Small intestine (tissue), 7 donors: ENCODE data around the gene SDK2. TPM values are rescaled to one million over a fixed set of nuclear protein-coding genes. Genes with fewer than 3 reads are reported as not detected.
A peak's percentile ranks its signal among the peaks of the same experiment; 100 is the strongest.
"Not testable (repeated sequence)": the region's sequence is repeated elsewhere in the genome, so short reads cannot be mapped to it uniquely, and the experiment has no call there.

ENCODE experiments used
- DNase-seq, 2 donors: peaks; one replicate each; pipeline versions ENCODE4 v3.0.0 to v3.0.0-alpha.2; 2013
- FAIRE-seq: peaks from 2 replicates; lab custom pipeline; 2012; peaks lifted over from hg19 to GRCh38; lab: Jason Lieb, UNC
- H3K27ac ChIP-seq, 3 donors: one replicate each; pipeline ENCODE4 v1.5.1; 2013; ENCODE audit warnings: low read length in 2 of 3, mild to moderate bottlenecking in 2 of 3, control low read depth in 1 of 3, inconsistent platforms in 1 of 3, low read depth in 1 of 3, moderate library complexity in 1 of 3
- H3K27me3 ChIP-seq, 3 donors: one replicate each; pipeline ENCODE4 v1.6.1; 2013; ENCODE audit warnings: low read length in 3 of 3, inconsistent platforms in 1 of 3; ENCODE audit not compliant: control insufficient read depth in 3 of 3, insufficient read depth in 3 of 3
- H3K36me3 ChIP-seq, 3 donors: one replicate each; pipeline ENCODE4 v1.6.1; 2013; ENCODE audit warnings: low read length in 3 of 3, inconsistent platforms in 1 of 3, low read depth in 1 of 3, mild to moderate bottlenecking in 1 of 3, moderate library complexity in 1 of 3; ENCODE audit not compliant: control insufficient read depth in 3 of 3, insufficient read depth in 2 of 3
- H3K4me1 ChIP-seq, 3 donors: one replicate each; pipeline ENCODE4 v1.6.1; 2013; ENCODE audit warnings: low read length in 2 of 3, inconsistent platforms in 1 of 3, low read depth in 1 of 3, mild to moderate bottlenecking in 1 of 3, moderate library complexity in 1 of 3; ENCODE audit not compliant: control insufficient read depth in 3 of 3, insufficient read depth in 2 of 3
- H3K4me3 ChIP-seq, 3 donors: one replicate each; pipeline ENCODE4 v1.5.1; 2013; ENCODE audit warnings: low read length in 3 of 3, control low read depth in 1 of 3, inconsistent platforms in 1 of 3, low read depth in 1 of 3, mild to moderate bottlenecking in 1 of 3, moderate library complexity in 1 of 3
- H3K9me3 ChIP-seq, 2 donors: one replicate each; pipeline ENCODE4 v1.6.1; 2013; ENCODE audit warnings: low read depth in 1 of 2, low read length in 1 of 2; ENCODE audit not compliant: control insufficient read depth in 2 of 2, insufficient read depth in 1 of 2
- WGBS, 3 donors: extraction: QIAGEN DNeasy Blood & Tissue Kit; methylation state at CpG; one replicate each; pipeline ENCODE4 v1.1.7; 2013; 5-methylcytosine and 5-hydroxymethylcytosine counted together
- polyA plus RNA-seq, 4 donors: library from polyadenylated mRNA; stranded (reverse) in 3 of 4; unstranded in 1 of 4; fragments of 200-250 nt in 3 of 4; fragments of 120-200 nt in 1 of 4; gene quantifications; one replicate each; pipeline versions ENCODE4 v1.2.1 to v1.2.3, GENCODE V29; 2013
- donor health status: healthy with polysubstance abuse.
- donor health status: control.
- donor health status: control.
- donor health status: Bipolar disorder and iron deficiency.
- donor health status: healthy.

The SDK2 gene
- polyA plus RNA-seq, 4 donors = under 0.01 to 1.1 (median 0.10) TPM

DNA sequence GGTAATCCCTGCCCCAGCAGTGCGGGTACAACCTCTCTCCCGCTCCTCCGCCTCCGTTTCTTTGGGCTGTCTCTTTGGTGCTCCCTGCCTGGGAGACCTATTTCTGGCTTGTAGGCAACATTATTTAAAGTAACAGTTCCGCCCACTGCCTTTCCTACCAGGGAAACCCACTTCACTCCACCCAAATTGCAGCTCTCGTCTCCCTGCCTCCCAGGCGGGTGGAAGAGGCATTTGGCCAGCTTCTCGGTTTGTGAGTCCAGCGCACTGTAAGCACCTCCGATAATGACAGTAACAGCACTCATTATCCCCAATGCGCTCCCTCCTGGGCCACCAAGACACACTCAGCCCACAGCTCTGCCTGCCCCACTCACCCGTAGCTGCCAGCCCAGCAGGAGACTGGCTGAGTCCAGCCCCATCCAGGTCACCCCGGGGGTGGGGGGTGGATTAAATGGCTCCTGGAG, 167.3 kb downstream of the SDK2 start:
- no peak overlapping the region for H3K4me3 ChIP-seq
- H3K27me3 ChIP-seq = peaks cover 0 to 10% (median 0%) of the 10 kb centered on the region in 3 donors
- H3K36me3 ChIP-seq = no peaks in the 10 kb centered on the region
- peaks cover 0 to 4% (median 0%) of the 10 kb centered on the region in 3 donors for H3K4me1 ChIP-seq
- H3K27ac ChIP-seq = no peak overlapping the region
- no peak for FAIRE-seq
- no peak for DNase-seq
- no peaks in the 10 kb centered on the region for H3K9me3 ChIP-seq
- WGBS, 3 donors = 64 to 71% (median 70%) methylated on average over 13 of the region's 13 CpGs

- peak; percentile 94 to 97 for DNase-seq
Measured at GRCh38 chr17:73474370-73474988, 169.8 kb downstream of the SDK2 start.

DNA sequence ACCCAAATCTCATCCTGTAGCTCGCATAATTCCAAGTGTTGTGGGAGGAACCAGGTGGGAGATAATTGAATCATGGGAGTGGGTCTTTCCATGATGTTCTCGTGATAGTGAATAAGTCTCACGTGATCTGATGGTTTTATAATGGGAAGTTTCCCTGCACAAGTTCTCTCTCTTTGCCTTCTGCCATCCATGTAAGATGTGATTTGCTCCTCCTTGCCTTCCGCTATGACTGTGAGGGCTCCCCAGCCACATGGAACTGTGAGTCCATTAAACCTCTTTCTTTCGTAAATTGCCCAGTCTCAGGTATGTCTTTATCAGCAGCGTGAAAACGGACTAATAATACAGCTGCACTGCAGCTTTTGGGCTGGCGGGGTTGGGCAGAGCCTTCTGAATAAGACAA, 171.5 kb downstream of the SDK2 start:
- H3K9me3 ChIP-seq, FAIRE-seq, H3K4me3 ChIP-seq, H3K36me3 ChIP-seq, H3K27me3 ChIP-seq, DNase-seq, H3K27ac ChIP-seq, H3K4me1 ChIP-seq: not testable (repeated sequence)
- 81 to 83% (median 81%) methylated on average over 8 of the region's 8 CpGs for WGBS, 3 donors

More at GRCh38 chr17:73474370-73474988, 169.8 kb downstream of the SDK2 start:
- Histone ChIP-seq H3K27ac (peak overlapping the region in 1 of 3 donors; percentile 15), H3K27me3 (peaks cover 0 to 10% (median 0%) of the 10 kb centered on the region in 3 donors), H3K4me3 (no peak overlapping the region), H3K4me1 (peaks cover 0 to 4% (median 0%) of the 10 kb centered on the region in 3 donors), H3K9me3 (no peaks in the 10 kb centered on the region), H3K36me3 (no peaks in the 10 kb centered on the region)
- WGBS, 3 donors = 14 to 40% (median 23%) methylated on average over 12 of the region's 12 CpGs
- FAIRE-seq = no peak

GRCh38 chr17:73471924-73472323, 172.3 kb downstream of the SDK2 start:
- Histone ChIP-seq H3K27ac (no peak overlapping the region), H3K4me1 (peaks cover 0 to 4% (median 0%) of the 10 kb centered on the region in 3 donors), H3K4me3 (no peak overlapping the region), H3K9me3 (no peaks in the 10 kb centered on the region), H3K36me3 (no peaks in the 10 kb centered on the region), H3K27me3 (peaks cover 0 to 6% (median 0%) of the 10 kb centered on the region in 3 donors)
- FAIRE-seq (no peak), DNase-seq (no peak)
- 87 to 93% (median 90%) methylated on average over 12 of the region's 12 CpGs for WGBS, 3 donors

- Histone ChIP-seq H3K9me3 (no peaks in the 10 kb centered on the region), H3K4me1 (peaks cover 0 to 4% (median 0%) of the 10 kb centered on the region in 3 donors)
- FAIRE-seq = no peak
Measured at GRCh38 chr17:73470316-73470826, 173.9 kb downstream of the SDK2 start.

DNA sequence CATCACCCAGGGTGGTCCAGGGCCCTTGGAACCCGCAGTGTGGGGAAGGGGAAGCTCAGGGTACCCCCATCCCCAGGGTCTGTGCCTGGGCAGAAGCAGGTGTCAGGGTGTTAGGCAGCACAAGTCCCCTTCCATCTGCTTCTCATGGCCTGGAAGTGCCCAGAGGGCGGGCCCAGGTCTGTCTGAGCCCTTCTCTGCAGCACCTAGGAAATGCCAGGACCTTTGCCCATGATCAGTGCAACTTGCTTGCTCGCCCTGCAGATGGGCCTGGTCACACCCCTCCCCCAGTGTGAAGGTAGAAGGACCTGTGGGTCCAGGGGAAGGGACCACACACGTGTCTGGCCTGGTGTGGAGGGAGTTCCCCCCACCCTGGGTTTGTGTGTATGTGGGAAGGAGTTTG, 174.9 kb downstream of the SDK2 start:
- Histone ChIP-seq H3K4me3 (no peak overlapping the region), H3K36me3 (no peaks in the 10 kb centered on the region), H3K27ac (no peak overlapping the region), H3K4me1 (peaks cover 0 to 4% (median 0%) of the 10 kb centered on the region in 3 donors), H3K9me3 (no peaks in the 10 kb centered on the region), H3K27me3 (no peaks in the 10 kb centered on the region)
- WGBS, 3 donors = 35 to 70% (median 36%) methylated on average over 4 of the region's 4 CpGs
- FAIRE-seq (no peak), DNase-seq (peak in 1 of 2 donors; percentile 56)

More at GRCh38 chr17:73470316-73470826, 173.9 kb downstream of the SDK2 start:
- Histone ChIP-seq H3K4me3 (no peak overlapping the region), H3K36me3 (no peaks in the 10 kb centered on the region), H3K27ac (no peak overlapping the region), H3K27me3 (no peaks in the 10 kb centered on the region)
- 75 to 84% (median 84%) methylated on average over 7 of the region's 7 CpGs for WGBS, 3 donors
- no peak for DNase-seq

- Histone ChIP-seq H3K27me3 (no peaks in the 10 kb centered on the region), H3K27ac (no peak overlapping the region), H3K4me3 (no peak overlapping the region), H3K4me1 (no peaks in the 10 kb centered on the region), H3K36me3 (no peaks in the 10 kb centered on the region), H3K9me3 (no peaks in the 10 kb centered on the region)
- DNase-seq (no peak), FAIRE-seq (no peak)
- 64 to 84% (median 67%) methylated on average over 5 of the region's 5 CpGs for WGBS, 3 donors
Measured at GRCh38 chr17:73468221-73468620, 176.0 kb downstream of the SDK2 start.

DNA sequence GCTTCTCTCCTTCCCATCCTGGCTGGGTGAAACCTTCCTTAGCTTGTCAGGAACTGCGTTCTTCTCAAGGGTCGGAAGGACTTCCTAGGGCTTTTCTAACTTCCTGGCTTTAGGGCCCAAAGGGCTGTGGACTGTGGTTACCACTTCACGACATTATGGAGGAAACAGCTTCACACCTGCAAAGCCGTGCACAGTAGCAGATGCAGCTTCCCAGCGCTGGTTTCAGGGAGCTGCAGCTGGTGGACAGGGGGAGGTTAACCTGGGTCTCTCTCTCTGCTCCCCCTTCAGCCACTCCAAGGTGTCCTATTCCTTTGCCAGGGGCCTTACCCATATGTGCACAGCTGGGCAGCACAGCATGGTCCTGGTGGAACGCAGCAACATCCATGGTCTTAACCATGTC, 176.6 kb downstream of the SDK2 start:
- no peaks in the 10 kb centered on the region for H3K9me3 ChIP-seq
- DNase-seq (no peak), FAIRE-seq (no peak)
- H3K27me3 ChIP-seq = no peaks in the 10 kb centered on the region
- H3K4me3 ChIP-seq = no peak overlapping the region
- no peaks in the 10 kb centered on the region for H3K36me3 ChIP-seq
- no peak overlapping the region for H3K27ac ChIP-seq
- WGBS, 3 donors = 69 to 80% (median 75%) methylated on average over 6 of the region's 6 CpGs
- no peaks in the 10 kb centered on the region for H3K4me1 ChIP-seq
